GM21786 (cell line): ENCODE data around the gene NEB.

Source experiments
- ATAC-seq: cut with Tn5 transposase; IDR thresholded peaks from one replicate; pipeline ENCODE4 v1.9.1; 2021; ENCODE audit not compliant: unreplicated experiment

NEB gene

GRCh38 chr2:151486053-151486452, 248.2 kb downstream of the NEB start:
- no peak for ATAC-seq

- no peak for ATAC-seq
These were observed 250.2 kb downstream of the NEB start for GRCh38 chr2:151484100-151484499.

- ATAC-seq: no peak
These were observed 250.7 kb downstream of the NEB start for GRCh38 chr2:151483546-151483945.

GRCh38 chr2:151482171-151482725, 252.0 kb downstream of the NEB start:
- ATAC-seq: no peak

- ATAC-seq: no peak
These were observed 252.5 kb downstream of the NEB start for GRCh38 chr2:151481744-151482143.

DNA sequence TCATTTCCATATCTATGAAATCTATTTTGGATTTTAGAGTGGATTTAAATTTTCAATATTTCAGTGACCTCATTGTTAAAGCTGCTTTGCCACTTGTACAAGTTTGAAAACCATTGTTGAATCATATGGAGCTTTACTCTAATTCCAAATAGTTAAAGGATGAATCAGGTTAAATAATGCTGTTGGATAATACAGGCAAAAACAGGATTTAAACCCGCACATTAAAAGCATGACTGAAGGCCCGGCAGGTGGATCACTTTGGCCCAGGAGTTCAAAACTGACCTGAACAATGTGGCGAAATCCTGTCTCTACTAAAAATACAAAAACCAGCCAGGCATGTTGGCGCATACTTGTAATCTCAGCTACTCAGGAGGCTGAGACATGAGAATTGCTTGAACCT, 256.3 kb downstream of the NEB start:
- no peak for ATAC-seq

GRCh38 chr2:151476287-151476686, 258.0 kb downstream of the NEB start:
- no peak for ATAC-seq

DNA sequence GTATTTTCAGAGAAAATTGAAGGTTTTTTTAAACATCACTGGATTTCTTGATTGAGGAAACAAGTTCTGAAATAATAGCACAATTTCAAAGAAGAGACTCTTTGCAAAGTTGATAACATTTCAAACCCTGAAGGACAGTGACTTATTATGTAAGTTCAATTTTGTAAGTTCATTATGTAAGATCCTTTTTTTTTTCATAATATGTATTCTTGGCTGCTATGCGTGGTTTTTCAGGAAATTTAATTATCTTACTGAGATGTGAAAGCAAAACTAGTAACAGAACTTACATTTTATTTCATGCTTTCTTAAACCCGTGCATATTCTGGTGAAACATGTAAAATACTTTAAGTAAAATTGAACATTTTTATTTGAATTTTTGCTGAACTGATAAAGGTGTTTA, 259.2 kb downstream of the NEB start:
- no peak for ATAC-seq

DNA sequence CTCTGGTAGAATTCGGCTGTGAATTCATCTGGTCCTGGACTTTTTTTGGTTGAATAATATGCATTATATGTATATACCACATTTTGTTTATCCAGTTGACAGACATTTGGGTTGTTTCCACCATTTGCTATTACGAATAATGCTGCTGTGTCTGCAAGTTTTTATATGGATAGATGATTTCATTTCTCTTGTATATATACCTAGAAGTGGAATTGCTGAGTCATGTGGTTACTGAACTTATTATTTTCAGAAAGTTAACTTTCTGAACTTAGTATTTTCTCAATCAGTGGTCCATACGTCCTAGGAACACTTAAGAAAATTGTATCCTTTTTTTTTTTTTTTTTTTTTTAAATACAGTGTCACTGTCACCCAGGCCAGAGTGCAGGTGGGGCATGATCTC, 261.3 kb downstream of the NEB start:
- no peak for ATAC-seq

GRCh38 chr2:151470556-151470955, 263.7 kb downstream of the NEB start:
- no peak for ATAC-seq

DNA sequence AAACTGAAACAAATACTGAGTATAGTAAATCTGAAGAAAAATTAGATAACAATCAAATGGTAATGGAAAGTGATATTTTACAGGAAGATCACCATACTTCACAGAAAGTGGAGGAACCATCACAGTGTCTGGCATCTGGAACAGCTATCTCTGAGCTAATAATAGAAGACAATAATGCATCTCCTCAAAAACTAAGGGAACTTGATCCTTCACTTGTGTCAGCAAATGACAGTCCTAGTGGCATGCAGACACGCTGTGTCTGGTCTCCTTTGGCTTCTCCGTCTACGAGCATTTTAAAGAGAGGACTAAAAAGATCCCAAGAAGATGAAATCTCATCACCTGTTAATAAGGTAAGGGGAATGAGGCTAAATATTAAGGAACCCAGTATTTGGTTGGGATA, 268.5 kb downstream of the NEB start:
- ATAC-seq: no peak

GRCh38 chr2:151459358-151459757, 274.9 kb downstream of the NEB start:
- ATAC-seq: no peak

- ATAC-seq: no peak
These were observed 295.1 kb downstream of the NEB start for GRCh38 chr2:151439127-151439526.

DNA sequence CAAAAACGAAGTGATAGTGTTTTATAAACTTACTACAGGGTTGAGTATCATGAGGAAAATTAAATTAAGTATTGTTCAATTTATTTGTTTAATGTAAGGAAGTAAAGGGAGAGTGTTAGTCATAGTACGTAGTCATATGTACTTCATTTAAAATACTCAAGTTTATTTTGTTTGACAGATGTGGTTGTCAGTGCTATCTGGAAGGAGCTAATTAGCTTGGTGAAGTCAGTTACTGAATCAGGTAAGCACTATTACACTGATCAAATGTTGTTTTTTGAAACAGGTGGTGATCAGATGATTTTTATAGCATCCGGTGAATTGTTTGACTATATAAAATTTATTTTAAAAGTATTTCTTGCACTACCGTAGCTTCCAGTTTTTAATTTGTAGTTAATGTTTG, 295.8 kb downstream of the NEB start:
- ATAC-seq: no peak

GRCh38 chr2:151437630-151438029, 296.6 kb downstream of the NEB start:
- no peak for ATAC-seq
